ENCODE results near the gene TMEM45A.
"Not testable (repeated sequence)": the region's sequence is repeated elsewhere in the genome, so short reads cannot be mapped to it uniquely, and the experiment has no call there.

TMEM45A gene

DNA sequence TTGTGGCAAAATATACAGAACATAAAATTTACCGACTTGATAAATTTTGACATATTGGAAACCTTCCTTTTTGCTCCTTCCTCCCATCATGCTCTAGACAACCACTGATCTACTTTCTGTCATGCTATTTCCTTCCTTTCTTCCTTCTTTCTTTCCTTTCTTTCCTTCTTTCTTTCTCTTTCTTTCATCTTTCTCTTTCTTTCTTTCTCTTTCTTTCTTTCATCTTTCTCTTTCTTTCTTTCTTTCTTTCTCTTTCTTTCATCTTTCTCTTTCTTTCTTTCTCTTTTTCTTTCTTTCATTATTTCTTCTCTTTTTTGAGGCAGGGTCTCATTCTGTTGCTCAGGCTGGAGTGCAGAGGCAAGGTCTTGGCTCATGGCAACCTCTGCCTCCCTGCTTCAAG, 8.9 kb upstream of the TMEM45A start:
- no peak for DNase-seq (ENCODE audit: low read depth)

DNA sequence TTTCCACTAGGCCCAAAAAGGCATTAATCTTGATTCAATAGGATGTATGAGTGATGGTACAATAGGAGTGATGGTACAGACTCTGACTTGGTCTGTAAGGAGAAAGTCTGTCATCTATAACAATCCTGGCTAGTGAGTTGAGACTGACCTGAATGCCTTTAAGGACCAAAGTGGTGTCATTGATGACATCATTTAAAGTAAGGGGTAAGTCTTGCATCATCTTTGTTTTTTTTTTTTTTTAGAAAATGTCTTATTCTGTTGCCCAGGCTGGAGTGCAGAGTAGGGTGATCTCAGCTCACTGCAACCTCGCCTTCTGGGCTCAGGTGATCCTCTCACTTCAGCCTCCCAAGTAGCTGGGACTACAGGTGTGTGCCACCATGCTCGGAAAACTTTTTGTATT, 5.6 kb upstream of the TMEM45A start:
- DNase-seq (ENCODE audit: low read depth): no peak

GRCh38 chr3:100489118-100489517, 3.3 kb upstream of the TMEM45A start:
- no peak for DNase-seq (ENCODE audit: low read depth)

DNA sequence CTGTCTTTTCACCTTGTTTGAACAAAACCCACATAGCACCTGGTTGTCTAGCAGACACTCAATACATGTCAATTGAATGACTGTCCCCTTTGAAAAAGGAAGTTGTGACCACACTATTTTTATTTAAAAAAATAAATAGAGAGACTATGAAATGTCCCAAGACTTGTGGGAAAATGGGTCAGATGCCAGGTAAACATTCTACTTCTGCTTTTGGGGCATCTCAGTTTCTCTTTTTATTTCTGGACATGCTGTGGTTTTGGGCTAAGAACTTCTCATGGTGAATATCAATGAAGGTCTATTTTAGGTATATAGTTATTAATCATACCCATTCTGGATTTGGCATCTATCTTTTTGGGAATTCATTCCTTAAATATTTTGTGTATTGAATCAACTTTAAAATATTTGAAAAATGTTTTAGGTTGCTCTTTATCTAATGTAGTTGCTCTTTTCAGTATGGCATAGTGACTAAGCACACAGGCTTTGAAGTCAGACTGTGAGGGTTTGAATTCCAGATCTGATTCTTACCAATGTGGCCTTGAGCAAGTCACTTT, 4.4 kb downstream of the TMEM45A start:
- DNase-seq (ENCODE audit: low read depth): no peak

- no peak for DNase-seq (ENCODE audit: low read depth)
Observed at GRCh38 chr3:100499651-100500050, 7.2 kb downstream of the TMEM45A start.

DNA sequence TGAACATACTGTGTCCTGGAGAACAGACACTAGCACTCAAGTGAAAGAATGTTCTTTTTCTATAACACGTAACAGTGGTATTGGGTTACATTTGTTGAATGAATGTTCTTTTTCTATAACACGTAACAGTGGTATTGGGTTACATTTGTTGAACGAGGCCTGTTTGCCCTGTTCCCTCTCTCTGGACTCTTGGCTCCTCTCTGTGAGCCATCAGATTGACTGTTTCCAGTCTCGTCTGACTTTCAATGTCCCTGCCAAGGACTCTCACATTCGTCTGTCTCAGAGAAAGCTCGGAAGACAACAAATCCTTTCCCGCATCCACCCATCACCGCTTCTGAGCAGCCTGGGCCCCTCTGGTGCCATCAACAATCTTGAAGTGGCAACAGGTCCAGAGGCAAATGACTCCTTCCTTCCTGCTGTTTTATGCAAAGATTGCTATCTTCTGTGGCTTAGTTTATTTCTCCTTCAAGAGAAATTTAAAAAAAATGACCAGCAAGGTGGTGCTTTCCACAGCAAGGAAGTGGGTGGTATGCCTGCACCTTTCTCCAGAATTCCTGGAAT, 8.0 kb downstream of the TMEM45A start:
- DNase-seq (ENCODE audit: low read depth): no peak

DNA sequence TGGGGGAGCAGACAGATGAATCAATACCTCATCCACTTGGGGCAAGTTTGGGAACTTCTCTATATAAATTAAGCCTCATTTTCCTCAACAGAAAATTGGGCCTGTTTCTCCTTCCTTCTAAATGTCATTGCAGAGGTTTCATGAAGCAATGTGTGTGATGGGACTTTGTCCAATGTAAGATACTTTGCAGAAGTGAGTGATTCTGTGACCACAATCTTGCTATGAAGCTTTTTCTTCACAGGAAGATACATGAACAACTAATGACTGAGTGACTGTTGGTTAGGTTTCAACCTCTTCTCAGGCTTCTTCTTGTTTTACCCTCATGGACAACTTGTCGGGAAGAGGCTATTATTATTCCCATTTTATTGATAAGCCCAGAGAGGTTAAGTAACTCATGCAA, 11.0 kb downstream of the TMEM45A start:
- no peak for DNase-seq (ENCODE audit: low read depth)

DNA sequence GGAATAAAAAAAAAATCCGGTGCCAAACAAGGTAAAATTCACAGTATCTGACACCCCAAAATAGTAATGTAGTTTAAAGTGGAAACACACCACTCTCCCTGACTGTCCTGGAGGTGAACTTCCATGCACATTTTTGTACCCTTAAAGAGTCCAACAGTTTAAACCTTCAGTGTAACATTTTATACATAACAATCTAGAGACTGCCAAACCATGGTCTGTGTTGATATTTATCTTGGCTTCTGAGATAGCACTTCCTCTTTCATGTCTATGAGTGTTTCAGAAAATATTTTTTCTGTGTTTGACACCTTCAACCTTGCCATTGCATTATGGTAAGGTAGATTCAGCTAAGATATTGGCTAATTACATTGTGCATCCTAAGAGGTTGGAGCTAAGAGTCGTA, 13.9 kb downstream of the TMEM45A start:
- DNase-seq (ENCODE audit: low read depth): no peak

DNA sequence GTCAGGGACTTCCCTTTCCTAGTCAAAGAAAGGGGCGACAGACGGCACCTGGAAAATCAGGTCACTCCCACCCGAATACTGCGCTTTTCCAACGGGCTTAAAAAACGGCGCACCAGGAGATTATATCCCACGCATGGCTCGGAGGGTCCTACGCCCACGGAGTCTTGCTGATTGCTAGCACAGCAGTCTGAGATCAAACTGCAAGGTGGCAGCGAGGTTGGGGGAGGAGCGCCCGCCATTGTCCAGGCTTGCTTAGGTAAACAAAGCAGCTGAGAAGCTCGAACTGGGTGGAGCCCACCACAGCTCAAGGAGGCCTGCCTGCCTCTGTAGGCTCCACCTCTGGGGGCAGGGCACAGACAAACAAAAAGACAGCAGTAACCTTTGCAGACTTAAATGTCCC, 17.4 kb downstream of the TMEM45A start:
- DNase-seq (ENCODE audit: low read depth): not testable (repeated sequence)

DNA sequence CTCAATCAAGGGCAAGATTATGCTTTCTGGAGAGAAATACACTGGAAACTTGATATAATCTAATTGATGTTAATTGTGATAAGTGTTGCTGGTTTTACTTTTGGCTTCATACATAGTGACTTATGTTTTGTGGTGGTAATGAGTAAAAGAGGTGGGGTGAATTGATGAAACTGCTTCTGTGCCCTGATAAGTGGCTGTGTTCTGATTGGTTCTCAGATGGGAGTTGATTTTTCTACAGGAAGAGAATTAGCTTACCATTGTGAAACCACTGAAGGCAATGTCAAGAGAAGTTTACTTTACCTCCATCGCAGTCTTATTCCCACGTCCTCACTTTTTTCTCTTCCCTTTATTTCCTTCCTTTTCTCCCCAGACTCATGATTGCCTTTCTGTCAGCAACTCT, 23.8 kb downstream of the TMEM45A start:
- no peak for DNase-seq (ENCODE audit: low read depth)

DNA sequence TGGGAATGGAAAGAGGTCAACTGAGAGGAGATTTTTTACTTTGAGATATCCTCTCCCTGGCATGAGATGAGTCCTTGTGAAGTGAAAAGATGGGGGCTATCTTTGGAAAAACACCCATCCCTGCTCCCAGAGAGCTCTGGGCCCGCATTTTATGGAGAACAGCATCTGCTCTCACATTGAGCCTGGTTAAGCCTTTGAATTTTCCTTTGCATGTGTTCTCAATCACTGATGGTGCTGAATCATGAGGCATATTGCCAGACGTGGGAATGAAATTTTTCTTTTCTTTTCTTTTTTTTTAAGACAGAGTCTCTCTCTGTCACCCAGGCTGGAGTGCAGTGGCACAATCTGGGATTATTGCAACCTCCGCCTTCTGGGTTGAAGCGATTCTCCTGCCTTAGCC, 24.4 kb downstream of the TMEM45A start:
- DNase-seq (ENCODE audit: low read depth): peak; percentile 44

- no peak for DNase-seq (ENCODE audit: low read depth)
Observed at GRCh38 chr3:100517276-100517675, 24.9 kb downstream of the TMEM45A start.

GRCh38 chr3:100518244-100518643, 25.8 kb downstream of the TMEM45A start:
- DNase-seq (ENCODE audit: low read depth): no peak

DNA sequence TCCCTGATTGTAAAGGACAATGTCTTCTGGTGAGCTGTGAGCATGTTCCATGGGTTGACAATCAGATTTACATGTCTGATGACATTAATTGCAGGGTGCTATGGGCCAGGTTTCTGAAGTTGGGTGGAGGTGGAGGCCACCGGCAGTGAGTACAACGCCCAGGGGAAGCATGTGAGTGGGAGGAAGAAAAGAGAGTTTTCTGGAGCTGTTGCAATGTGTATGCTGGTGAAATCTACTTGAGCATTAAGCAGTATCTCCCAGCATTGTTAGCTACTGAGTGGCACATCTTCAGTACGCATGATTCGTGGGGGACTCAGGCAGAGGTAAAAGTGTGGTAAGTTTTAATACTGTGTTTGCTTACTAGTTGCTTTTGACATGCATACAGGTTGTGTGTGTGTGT, 26.6 kb downstream of the TMEM45A start:
- no peak for DNase-seq (ENCODE audit: low read depth)

- no peak for DNase-seq (ENCODE audit: low read depth)
Observed at GRCh38 chr3:100521439-100521845, 29.0 kb downstream of the TMEM45A start.

GRCh38 chr3:100522125-100522524, 29.7 kb downstream of the TMEM45A start:
- no peak for DNase-seq (ENCODE audit: low read depth)

DNA sequence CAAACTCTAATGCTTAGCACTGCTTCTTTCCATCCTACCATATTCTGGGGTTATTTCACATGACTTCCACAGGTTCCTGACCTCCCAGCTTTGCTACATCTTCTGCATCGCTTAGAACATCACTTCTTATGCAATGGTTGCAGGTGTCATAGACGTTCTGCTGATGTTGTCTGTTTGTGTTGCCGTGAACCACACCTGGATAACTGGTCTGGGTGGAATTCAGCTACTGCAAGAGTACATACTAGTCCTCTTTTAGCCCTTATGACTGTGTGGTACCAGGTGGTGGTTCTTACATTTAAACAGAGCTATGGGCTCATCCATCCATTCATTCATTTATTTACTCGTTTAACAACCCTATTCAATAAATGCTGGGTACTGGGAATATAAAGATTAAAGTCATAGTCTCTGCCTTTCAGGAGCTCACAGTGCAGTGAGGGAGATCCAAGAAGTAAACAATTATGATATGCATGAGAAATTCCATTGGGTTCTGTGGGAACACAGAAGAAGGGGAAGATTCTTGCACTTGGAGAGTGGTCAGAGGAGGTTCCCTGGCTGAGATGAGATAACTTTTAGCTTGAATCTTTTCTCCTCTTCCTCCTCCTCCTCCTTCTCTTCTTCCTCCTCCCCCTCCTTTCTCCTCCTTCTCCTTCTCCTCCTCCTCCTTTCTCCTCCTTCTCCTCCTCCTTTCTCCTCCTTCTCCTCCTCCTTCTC, 30.8 kb downstream of the TMEM45A start:
- no peak for DNase-seq (ENCODE audit: low read depth)

GRCh38 chr3:100525753-100526612, 33.6 kb downstream of the TMEM45A start:
- DNase-seq (ENCODE audit: low read depth): peak; percentile 45

- DNase-seq (ENCODE audit: low read depth): no peak
Observed at GRCh38 chr3:100526613-100527346, 34.4 kb downstream of the TMEM45A start.

GRCh38 chr3:100527347-100527735, 34.9 kb downstream of the TMEM45A start:
- DNase-seq (ENCODE audit: low read depth): no peak

- DNase-seq (ENCODE audit: low read depth): no peak
Observed at GRCh38 chr3:100531093-100531492, 38.7 kb downstream of the TMEM45A start.

DNA sequence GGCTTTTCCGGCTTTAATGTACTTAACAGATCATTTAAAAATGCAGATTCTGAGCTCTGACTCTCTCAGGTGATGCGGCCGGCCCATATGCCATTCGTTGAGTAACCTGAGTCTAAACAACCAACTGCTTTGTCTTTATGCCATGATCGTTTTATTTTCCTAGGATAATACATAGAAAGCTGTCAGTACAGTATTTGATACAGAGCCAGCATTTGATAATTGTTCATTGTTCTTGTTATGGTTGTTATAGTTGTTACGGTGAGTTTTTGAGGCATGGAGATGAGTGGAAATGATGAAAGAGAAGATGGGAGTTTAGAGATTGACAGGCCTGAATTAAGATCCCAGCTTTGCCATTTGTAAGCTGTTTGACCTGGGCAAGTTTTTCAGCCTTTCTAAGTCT, 40.0 kb downstream of the TMEM45A start:
- DNase-seq (ENCODE audit: low read depth): no peak

All from stromal cell of bone marrow (primary cell).